ENCODE results near the gene H1-8.

- TF ChIP-seq CTCF (IDR thresholded peaks at IDR 0.05) = no peak
- TF ChIP-seq POLR2A (IDR thresholded peaks at IDR 0.05) = no peak
These were observed 15.3 kb downstream of the H1-8 start for GRCh38 chr3:129558081-129558771.
